ENCODE results near the gene ARFGAP2.
"Not testable (repeated sequence)": the region's sequence is repeated elsewhere in the genome, so short reads cannot be mapped to it uniquely, and the experiment has no call there.

ARFGAP2 gene

GRCh38 chr11:47176328-47177228, at the start of gene ARFGAP2:
Gene ARFGAP2, minus strand, starts transcription at chr11:47176879. Its CDS starts 26 bp downstream, at chr11:47176853.
- in situ Hi-C loops (cut with MboI; ENCODE audit: low sequenced_read_pairs) = no loop called here

- in situ Hi-C loops (cut with MboI; ENCODE audit: low sequenced_read_pairs) = no loop called here
Observed at GRCh38 chr11:47225552-47226400, 49.1 kb upstream of the ARFGAP2 start.

GRCh38 chr11:47222696-47223095, 46.0 kb upstream of the ARFGAP2 start:
- in situ Hi-C loops (cut with MboI; ENCODE audit: low sequenced_read_pairs) = no loop called here

- in situ Hi-C loops (cut with MboI; ENCODE audit: low sequenced_read_pairs) = no loop called here
Observed at GRCh38 chr11:47220401-47220821, 43.7 kb upstream of the ARFGAP2 start.

GRCh38 chr11:47216121-47216798, 39.6 kb upstream of the ARFGAP2 start:
- in situ Hi-C loops (cut with MboI; ENCODE audit: low sequenced_read_pairs) = no loop called here

- in situ Hi-C loops (cut with MboI; ENCODE audit: low sequenced_read_pairs) = no loop called here
Observed at GRCh38 chr11:47215366-47215910, 38.8 kb upstream of the ARFGAP2 start.

- in situ Hi-C loops (cut with MboI; ENCODE audit: low sequenced_read_pairs) = no loop called here
Observed at GRCh38 chr11:47213950-47214565, 37.4 kb upstream of the ARFGAP2 start.

- in situ Hi-C loops (cut with MboI; ENCODE audit: low sequenced_read_pairs) = no loop called here
Observed at GRCh38 chr11:47212938-47213337, 36.3 kb upstream of the ARFGAP2 start.

GRCh38 chr11:47208628-47209027, 31.9 kb upstream of the ARFGAP2 start:
- in situ Hi-C loops (cut with MboI; ENCODE audit: low sequenced_read_pairs) = no loop called here

- in situ Hi-C loops (cut with MboI; ENCODE audit: low sequenced_read_pairs) = not testable (repeated sequence)
Observed at GRCh38 chr11:47208008-47208552, 31.4 kb upstream of the ARFGAP2 start.

GRCh38 chr11:47207459-47207858, 30.8 kb upstream of the ARFGAP2 start:
- in situ Hi-C loops (cut with MboI; ENCODE audit: low sequenced_read_pairs) = no loop called here

GRCh38 chr11:47206577-47206976, 29.9 kb upstream of the ARFGAP2 start:
- in situ Hi-C loops (cut with MboI; ENCODE audit: low sequenced_read_pairs) = not testable (repeated sequence)

- in situ Hi-C loops (cut with MboI; ENCODE audit: low sequenced_read_pairs) = no loop called here
Observed at GRCh38 chr11:47204637-47204989, 27.9 kb upstream of the ARFGAP2 start.

GRCh38 chr11:47202576-47202975, 25.9 kb upstream of the ARFGAP2 start:
- in situ Hi-C loops (cut with MboI; ENCODE audit: low sequenced_read_pairs) = no loop called here

GRCh38 chr11:47201015-47201414, 24.3 kb upstream of the ARFGAP2 start:
- in situ Hi-C loops (cut with MboI; ENCODE audit: low sequenced_read_pairs) = no loop called here

- in situ Hi-C loops (cut with MboI; ENCODE audit: low sequenced_read_pairs) = not testable (repeated sequence)
Observed at GRCh38 chr11:47198161-47198560, 21.5 kb upstream of the ARFGAP2 start.

GRCh38 chr11:47192111-47192510, 15.4 kb upstream of the ARFGAP2 start:
- in situ Hi-C loops (cut with MboI; ENCODE audit: low sequenced_read_pairs) = no loop called here

- in situ Hi-C loops (cut with MboI; ENCODE audit: low sequenced_read_pairs) = not testable (repeated sequence)
Observed at GRCh38 chr11:47191137-47191536, 14.5 kb upstream of the ARFGAP2 start.

GRCh38 chr11:47189100-47189834, 12.6 kb upstream of the ARFGAP2 start:
- in situ Hi-C loops (cut with MboI; ENCODE audit: low sequenced_read_pairs) = no loop called here
